Omental fat pad (tissue), 4 donors: ENCODE results near the gene NDUFS5. TPM values are rescaled to one million over a fixed set of nuclear protein-coding genes. Genes with fewer than 3 reads are reported as not detected.
"Not testable (repeated sequence)": the region's sequence is repeated elsewhere in the genome, so short reads cannot be mapped to it uniquely, and the experiment has no call there.

Source experiments
- ATAC-seq: fragments of 150-250 bp; one replicate; pipeline ENCODE4 v1.9.1; 2016; ENCODE audit warnings: mild to moderate bottlenecking, moderate library complexity; ENCODE audit not compliant: low FRiP score
- DNase-seq: peaks from one replicate; pipeline ENCODE4 v3.0.0-alpha.2; 2019; ENCODE audit warnings: low spot score
- CTCF ChIP-seq, 3 donors: fragments of 450-650 bp; IDR thresholded peaks; one replicate each; pipeline ENCODE4 v1.5.1; 2016 to 2017; ENCODE audit warnings: antibody characterized with exemption in 3 of 3, mild to moderate bottlenecking in 3 of 3, moderate library complexity in 2 of 3
- total RNA-seq, 4 donors: library from RNA; depleted of rRNA; stranded (reverse); fragments of >200 nt; gene quantifications; one replicate each; pipeline ENCODE4 v1.1.0, GENCODE V29; 2016

The NDUFS5 gene
- total RNA-seq, 4 donors from 2014 or later = 304 to 609 (median 443) TPM

- ATAC-seq = no peak
- no peak for TF ChIP-seq CTCF (IDR thresholded peaks at IDR 0.05)
Observed at GRCh38 chr1:39044762-39045161, 18.6 kb downstream of the NDUFS5 start.

GRCh38 chr1:39045231-39045630, 19.1 kb downstream of the NDUFS5 start:
- DNase-seq (no peak), ATAC-seq (no peak)
- no peak for TF ChIP-seq CTCF (IDR thresholded peaks at IDR 0.05)

More at GRCh38 chr1:39044762-39045161, 18.6 kb downstream of the NDUFS5 start:
- no peak for DNase-seq

- DNase-seq (no peak), ATAC-seq (no peak)
- TF ChIP-seq CTCF (IDR thresholded peaks at IDR 0.05) = no peak
Observed at GRCh38 chr1:39046613-39047210, 20.6 kb downstream of the NDUFS5 start.

- TF ChIP-seq CTCF (IDR thresholded peaks at IDR 0.05) = no peak
Observed at GRCh38 chr1:39047374-39048229, 21.5 kb downstream of the NDUFS5 start.

GRCh38 chr1:39048745-39049370, 22.7 kb downstream of the NDUFS5 start:
- DNase-seq = no peak
- ATAC-seq = no peak

More at GRCh38 chr1:39047374-39048229, 21.5 kb downstream of the NDUFS5 start:
- ATAC-seq (peak; percentile 93), DNase-seq (peak; percentile 28)

GRCh38 chr1:39050001-39050400, 23.9 kb downstream of the NDUFS5 start:
- no peak for TF ChIP-seq CTCF (IDR thresholded peaks at IDR 0.05)
- DNase-seq (no peak), ATAC-seq (no peak)

More at GRCh38 chr1:39048745-39049370, 22.7 kb downstream of the NDUFS5 start:
- TF ChIP-seq CTCF (IDR thresholded peaks at IDR 0.05) = no peak

GRCh38 chr1:39051193-39051850, 25.2 kb downstream of the NDUFS5 start:
- not testable (repeated sequence) for DNase-seq, ATAC-seq
